Ramos (cell line): ENCODE measurements around the gene DYRK1A.
"Not testable (repeated sequence)": the region's sequence is repeated elsewhere in the genome, so short reads cannot be mapped to it uniquely, and the experiment has no call there.

Experiments
- in situ Hi-C: fragments of 300-500 bp; cut with MboI; formaldehyde crosslinking; loops from one replicate; pipeline ENCODE4 v1.14.3; 2022; ENCODE audit warnings: low sequenced_read_pairs; ENCODE audit not compliant: unreplicated experiment

Gene DYRK1A

GRCh38 chr21:37541128-37541527 lies 174.6 kb downstream of the DYRK1A start:
- in situ Hi-C loops: not testable (repeated sequence)

- in situ Hi-C loops: no loop called here
Measured at GRCh38 chr21:37542512-37542911, 175.9 kb downstream of the DYRK1A start.

- in situ Hi-C loops: no loop called here
Measured at GRCh38 chr21:37546299-37546908, 179.8 kb downstream of the DYRK1A start.

- in situ Hi-C loops: no loop called here
Measured at GRCh38 chr21:37546949-37547614, 180.5 kb downstream of the DYRK1A start.

DNA sequence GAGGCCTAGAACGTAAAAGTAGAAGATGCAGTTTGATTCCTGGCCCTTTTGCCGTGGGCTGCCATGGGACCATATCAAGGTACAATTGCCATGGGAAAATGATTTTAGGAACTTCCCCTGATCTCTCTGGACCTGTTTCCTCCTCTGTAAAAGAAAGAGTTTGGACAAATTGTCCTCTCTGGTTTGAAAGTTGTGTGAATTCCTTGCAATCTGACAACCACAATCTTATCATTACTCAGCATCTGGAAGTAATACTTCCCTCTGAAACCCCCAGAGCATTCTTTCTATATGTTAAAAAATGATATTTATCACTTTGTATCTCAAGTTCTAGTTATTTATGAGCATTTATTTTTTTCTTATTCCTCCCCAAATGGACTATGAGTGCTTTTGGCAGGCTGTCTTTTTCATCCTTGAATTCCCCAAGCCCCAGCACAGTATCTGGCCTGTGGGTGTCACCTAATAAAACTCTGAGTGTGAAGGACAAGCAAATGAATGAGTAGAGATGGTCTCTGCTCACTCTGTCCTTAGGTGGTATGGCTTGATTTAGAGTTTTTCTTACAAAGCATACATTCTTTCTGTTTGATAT lies 181.1 kb downstream of the DYRK1A start:
- in situ Hi-C loops: no loop called here

- in situ Hi-C loops: no loop called here
Measured at GRCh38 chr21:37548521-37548981, 182.0 kb downstream of the DYRK1A start.

DNA sequence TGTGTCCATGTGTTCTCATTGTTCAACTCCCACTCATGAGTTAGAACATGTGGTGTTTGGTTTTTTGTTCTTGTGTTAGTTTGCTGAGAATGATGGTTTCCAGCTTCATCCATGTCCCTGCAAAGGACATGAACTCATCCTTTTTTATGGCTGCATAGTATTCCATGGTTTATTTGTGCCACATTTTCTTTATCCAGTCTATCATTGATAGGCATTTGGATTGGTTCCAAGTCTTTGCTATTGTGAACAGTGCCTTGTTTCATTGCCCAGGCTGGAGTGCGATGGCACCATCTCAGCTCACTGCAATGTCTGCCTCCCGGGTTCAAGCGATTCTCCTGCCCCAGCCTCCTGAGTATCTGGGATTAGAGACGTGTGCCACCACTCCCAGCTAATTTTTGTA lies 183.2 kb downstream of the DYRK1A start:
- in situ Hi-C loops: not testable (repeated sequence)

DNA sequence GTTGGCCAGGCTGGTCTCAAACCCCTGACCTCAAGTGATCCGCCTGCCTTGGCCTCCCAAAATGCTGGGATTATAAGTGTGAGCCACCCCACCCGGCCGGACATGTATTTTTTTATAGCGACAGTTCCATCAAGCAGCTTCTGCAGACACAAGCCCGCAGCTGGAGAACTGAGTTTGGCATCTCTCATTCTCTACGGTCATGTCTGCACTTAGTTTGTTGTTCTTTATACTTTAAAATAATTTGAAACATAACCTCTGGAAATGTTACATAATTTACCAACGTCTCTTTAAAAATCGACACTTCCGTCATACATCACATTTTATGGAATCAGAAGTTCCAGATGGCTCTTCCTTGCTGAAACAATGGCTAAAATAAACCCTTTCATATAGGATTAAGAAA lies 183.6 kb downstream of the DYRK1A start:
- in situ Hi-C loops: no loop called here

- in situ Hi-C loops: no loop called here
Measured at GRCh38 chr21:37550618-37551330, 184.2 kb downstream of the DYRK1A start.

GRCh38 chr21:37551331-37551992 lies 184.9 kb downstream of the DYRK1A start:
- in situ Hi-C loops: no loop called here

GRCh38 chr21:37551993-37552355 lies 185.4 kb downstream of the DYRK1A start:
- in situ Hi-C loops: no loop called here

DNA sequence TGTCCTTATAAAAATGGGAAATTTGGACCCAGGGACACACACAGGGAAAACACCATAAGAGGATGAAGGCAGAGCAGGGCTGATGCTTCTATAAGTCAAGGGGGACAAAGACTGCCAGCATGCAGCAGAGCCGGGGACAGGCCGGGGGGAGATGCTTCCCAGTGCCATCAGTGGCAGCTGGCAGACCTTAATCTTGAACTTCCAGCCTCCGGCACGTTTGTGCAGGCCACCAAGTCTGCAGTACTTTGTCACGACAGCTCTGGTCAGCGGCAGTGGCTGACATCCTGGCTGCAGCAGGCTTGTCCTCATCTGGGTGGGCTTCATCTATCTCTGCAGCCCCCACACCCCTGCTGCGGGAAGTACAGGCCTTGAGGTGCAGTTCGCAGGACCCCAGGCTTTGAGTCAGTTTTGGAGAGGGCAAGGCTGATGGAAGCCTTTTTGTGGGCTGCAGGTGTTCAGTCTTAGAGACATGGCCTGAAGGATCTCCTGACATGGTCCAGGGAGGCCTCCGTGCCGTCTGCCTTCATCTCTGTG lies 186.0 kb downstream of the DYRK1A start:
- in situ Hi-C loops: no loop called here

DNA sequence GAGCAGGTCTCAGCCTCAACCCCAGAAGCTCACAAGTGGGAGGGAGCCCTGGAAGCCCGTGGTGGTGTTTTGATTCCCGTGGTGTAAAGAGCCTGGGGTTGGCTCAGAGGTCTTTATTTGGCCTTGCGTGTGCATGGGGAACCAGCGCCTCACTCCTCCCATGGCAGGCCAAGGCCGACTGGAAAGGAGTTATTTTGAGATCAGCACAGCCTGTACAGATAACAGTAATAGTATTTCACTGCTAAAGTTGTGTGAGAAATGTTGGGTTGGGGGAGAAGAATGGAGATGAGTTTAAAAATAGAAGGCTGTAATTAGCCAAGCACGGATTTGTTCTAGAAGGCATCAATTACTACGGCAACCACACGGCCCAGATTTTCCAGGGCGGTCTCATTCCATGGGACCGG lies 186.5 kb downstream of the DYRK1A start:
- in situ Hi-C loops: no loop called here

GRCh38 chr21:37554661-37555379 lies 188.2 kb downstream of the DYRK1A start:
- in situ Hi-C loops: no loop called here

DNA sequence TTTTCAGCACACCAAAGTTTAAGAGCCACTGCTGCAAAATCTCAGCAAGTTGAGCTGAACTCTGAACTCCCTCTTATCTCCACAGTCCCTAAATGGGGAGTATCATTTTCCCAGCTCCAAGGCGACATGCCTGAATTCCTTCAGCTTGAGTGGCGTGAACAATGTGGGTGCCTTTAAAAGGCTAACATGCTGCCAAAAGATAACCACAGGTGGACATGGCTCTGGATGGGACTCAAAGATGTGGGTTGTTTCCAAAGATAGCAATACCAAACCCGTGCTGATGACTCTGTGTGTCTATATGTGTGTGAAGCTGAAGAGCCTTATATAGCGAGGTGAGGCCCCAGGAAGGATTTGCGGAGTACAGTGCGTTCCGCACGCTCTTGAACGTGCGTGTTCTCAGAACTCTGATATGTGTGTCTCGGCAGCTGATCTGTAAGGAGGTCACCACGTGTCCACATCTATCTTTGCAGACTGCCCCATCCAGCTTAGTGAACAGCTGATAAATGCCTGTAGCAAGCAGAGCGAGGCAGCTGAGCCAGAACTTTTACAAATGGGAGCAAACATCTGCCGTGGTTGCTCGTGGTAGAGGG lies 189.2 kb downstream of the DYRK1A start:
- in situ Hi-C loops: no loop called here

DNA sequence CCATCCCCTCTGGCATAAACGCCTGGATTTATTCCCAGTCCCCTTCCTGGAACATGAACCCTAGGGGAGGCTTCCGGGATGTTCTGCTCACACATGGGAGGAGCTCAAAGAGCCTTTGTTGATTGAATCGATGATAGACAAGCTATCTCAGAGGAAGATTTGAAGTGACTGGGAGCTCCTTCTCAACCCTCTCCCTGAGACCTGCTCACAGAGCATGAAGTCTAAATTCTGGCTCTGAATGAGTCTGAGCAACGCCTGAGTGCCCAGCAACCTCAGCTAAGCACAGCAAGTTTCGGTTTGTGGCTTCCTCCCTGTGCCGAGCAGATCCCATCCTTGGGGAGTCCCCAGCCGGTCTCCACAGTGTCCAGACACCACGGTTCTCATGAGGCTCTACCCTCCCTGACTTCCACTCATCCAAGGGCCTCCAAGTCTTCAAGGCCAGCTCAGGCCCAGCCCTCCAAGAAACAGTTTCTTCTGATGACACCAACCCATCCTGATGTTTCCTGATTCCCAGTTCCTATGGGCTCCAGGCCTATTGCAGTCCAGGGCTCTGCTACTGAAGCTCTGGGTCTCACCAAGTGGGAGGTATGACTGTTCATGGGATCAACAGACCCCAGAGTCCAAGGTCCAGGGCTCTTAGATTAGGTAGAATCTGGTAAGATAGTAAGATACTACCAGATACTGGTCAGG lies 190.8 kb downstream of the DYRK1A start:
- in situ Hi-C loops: no loop called here

DNA sequence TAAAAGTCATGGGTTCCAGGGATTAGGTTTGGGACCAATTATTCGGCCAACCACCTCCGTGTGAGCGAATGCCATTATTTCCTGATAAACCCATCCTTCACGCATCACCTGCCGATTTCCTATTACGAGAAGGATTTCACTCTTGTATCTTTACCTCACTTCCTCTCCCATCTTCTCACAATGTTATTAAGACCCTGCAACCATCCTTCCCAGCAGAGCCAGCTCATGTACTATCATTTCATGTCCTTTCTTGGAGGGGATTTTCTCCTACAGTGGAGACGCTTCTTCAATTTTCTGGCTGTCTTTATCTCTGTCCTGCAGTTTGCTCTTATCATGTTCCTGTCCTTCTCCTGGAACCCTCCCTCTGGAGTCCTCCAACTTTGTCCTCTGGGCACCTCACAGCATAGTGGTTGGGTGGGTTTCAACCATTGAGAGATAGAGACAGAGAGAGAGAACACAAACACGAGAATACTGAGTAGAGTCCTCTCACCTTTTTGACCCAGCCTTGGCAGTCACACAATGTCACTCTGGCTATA lies 192.2 kb downstream of the DYRK1A start:
- in situ Hi-C loops: no loop called here

DNA sequence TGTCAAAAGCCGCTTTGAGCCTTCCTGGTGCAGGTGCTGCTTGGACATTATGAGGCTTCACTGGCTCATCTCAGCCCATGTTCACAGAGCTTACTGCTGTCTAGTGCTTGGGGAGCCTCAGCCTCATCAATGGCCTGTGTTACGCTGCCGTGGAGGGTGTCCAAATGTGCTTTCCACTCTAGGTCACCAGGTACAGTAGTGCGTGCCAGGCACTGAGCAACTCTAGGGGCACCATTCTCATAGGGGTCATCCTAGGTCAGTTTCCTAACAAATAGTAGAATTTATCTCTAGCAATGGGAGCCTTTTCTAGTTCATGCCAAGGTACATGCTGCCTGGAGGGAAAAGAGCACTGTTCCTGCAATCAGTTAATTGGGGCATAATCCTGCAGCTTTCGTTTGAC lies 193.8 kb downstream of the DYRK1A start:
- in situ Hi-C loops: no loop called here

DNA sequence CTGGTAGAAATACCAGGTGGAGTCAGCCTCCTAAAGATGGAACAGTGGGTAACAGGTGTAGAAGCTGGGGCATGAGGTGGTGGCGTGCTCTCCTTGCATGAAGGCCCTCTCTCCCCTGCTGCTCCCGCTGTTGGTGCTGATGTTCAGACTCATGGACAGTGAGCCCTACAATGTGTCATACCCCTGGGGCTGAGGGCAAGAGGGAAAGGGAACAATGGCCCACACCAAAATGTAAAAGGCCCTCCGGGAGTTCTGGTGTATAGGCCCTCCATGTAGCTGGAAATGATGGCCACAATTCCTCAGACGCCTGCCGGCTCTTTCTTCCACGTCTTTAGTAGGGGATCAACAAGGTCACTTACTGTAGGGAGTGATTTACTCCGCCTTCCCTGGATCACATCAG lies 194.9 kb downstream of the DYRK1A start:
- in situ Hi-C loops: no loop called here
